PC-3 (cell line): ENCODE measurements around the gene UBE2QL1.

Source experiments
- CTCF ChIP-seq: fragments of 300-600 bp; sonication (generic); conservative IDR thresholded peaks from 2 replicates; pipeline ENCODE4 v1.5.1; 2017; ENCODE audit warnings: antibody characterized with exemption, low read depth, mild to moderate bottlenecking, low read length
- EZH2phosphoT487 ChIP-seq: fragments of 300-600 bp; sonication (generic); IDR thresholded peaks from 2 replicates; pipeline ENCODE4 v1.6.1; 2018; ENCODE audit warnings: mild to moderate bottlenecking, antibody characterized with exemption, low read length, borderline replicate concordance

GRCh38 chr5:6488021-6488420, 39.4 kb downstream of the UBE2QL1 start:
- TF ChIP-seq EZH2phosphoT487: no peak
- no peak for TF ChIP-seq CTCF
